MG63 (cell line): ENCODE data around the gene ZNF622. TPM values are rescaled to one million over a fixed set of nuclear protein-coding genes. Genes with fewer than 3 reads are reported as not detected.

ENCODE experiments used
- DNase-seq: peaks from one replicate; pipeline ENCODE4 v3.0.0-alpha.2; 2020
- H3K27me3 ChIP-seq: fragments of 250-450 bp; sonication (Bioruptor Pico); 2 replicates; pipeline ENCODE4 v1.5.1; 2020; ENCODE audit warnings: mild to moderate bottlenecking, moderate library complexity
- H3K36me3 ChIP-seq: fragments of 250-450 bp; sonication (Bioruptor Pico); 2 replicates; pipeline ENCODE4 v1.5.1; 2020; ENCODE audit warnings: mild to moderate bottlenecking, moderate library complexity
- H3K4me3 ChIP-seq: fragments of 250-450 bp; sonication (Bioruptor Pico); 2 replicates; pipeline ENCODE4 v1.5.1; 2020; ENCODE audit warnings: mild to moderate bottlenecking, moderate library complexity
- H3K9me3 ChIP-seq: fragments of 250-450 bp; sonication (Bioruptor Pico); 2 replicates; pipeline ENCODE4 v1.5.1; 2020; ENCODE audit warnings: mild to moderate bottlenecking, moderate library complexity
- total RNA-seq: library from RNA; depleted of rRNA; stranded (reverse); fragments of >200 nt; shearing (Covaris generic); gene quantifications from 2 replicates; pipeline ENCODE4 v1.2.3, GENCODE V29; 2014; ENCODE audit warnings: low replicate concordance; rRNA removed

The ZNF622 gene
- total RNA-seq, result 77.9 and 89.1 TPM in 2 replicates

DNA sequence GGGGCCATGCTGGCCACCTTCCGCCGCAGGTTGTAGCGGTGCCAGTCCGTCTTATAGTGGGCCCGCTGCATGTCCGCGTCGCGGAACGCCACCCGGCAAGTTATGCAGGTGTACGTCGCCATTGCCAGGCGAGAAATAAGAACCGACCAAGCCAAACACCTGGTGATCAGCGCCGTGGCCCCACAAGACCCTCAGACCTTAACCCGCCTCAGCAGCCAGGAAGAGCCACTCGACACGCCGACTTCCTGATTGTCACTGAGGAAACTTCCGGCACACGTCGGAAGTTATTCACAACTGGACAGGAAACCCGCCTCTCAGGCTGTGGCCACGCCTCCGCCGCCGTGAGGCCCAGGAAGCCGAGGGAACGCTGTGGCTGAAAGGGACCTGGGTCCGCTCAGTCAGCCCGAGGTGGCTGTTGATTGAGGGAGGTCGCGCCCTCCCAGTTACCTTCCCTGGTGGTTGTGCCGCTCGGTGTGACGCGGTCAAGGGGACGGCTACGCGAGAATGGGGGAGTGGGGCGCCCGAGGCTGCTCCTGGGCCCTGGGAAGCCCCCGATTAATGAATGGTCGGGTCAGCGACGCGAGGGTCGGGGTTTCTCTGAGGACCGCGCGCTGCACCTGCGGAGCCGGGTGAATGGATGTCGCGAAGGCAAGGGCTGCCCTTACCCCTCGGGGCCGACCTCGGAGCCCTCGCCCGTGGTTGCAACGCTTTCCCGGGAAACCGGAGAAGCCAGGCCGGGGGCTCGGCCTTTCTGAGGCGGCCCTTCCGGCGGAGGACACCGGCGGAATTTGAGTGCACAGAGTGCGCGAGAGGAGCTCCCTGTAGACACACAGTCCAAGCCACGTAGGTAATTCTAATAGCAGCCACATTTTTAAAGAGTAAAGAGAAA lies at the start of gene ZNF622:
ZNF622 (minus strand) TSS at position 257 of the 889 bp plus-strand sequence; CDS start at position 122, 135 bp downstream.
- H3K36me3 ChIP-seq, result peaks cover 39% of the 10 kb centered on the region
- peak; percentile 93 for DNase-seq
- no peaks in the 10 kb centered on the region for H3K27me3 ChIP-seq
- H3K9me3 ChIP-seq, result no peaks in the 10 kb centered on the region
- peak within 1 kb of the TSS; percentile 97 for H3K4me3 ChIP-seq

DNA sequence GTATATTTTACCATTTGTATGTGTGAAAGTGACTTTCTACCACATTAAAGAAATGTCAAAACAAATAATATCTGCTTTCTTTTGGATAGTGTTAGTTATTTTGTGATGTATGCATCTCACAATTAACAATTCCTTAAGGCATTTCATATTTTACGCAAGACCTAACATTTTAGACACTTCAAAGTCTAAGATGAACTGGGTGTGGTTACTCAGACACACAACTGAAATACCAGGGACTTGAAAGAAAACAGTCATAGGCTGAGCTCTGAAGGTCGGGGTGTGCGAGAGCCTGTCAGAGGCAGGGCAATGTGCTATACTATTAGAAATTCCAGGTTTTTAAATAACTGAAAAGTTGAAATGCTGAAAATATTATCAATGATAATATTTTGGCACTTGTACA lies 44.5 kb upstream of the ZNF622 start:
- H3K9me3 ChIP-seq, result no peaks in the 10 kb centered on the region
- DNase-seq, result no peak
- no peaks in the 10 kb centered on the region for H3K36me3 ChIP-seq
- no peaks in the 10 kb centered on the region for H3K27me3 ChIP-seq
- no peak overlapping the region for H3K4me3 ChIP-seq

DNA sequence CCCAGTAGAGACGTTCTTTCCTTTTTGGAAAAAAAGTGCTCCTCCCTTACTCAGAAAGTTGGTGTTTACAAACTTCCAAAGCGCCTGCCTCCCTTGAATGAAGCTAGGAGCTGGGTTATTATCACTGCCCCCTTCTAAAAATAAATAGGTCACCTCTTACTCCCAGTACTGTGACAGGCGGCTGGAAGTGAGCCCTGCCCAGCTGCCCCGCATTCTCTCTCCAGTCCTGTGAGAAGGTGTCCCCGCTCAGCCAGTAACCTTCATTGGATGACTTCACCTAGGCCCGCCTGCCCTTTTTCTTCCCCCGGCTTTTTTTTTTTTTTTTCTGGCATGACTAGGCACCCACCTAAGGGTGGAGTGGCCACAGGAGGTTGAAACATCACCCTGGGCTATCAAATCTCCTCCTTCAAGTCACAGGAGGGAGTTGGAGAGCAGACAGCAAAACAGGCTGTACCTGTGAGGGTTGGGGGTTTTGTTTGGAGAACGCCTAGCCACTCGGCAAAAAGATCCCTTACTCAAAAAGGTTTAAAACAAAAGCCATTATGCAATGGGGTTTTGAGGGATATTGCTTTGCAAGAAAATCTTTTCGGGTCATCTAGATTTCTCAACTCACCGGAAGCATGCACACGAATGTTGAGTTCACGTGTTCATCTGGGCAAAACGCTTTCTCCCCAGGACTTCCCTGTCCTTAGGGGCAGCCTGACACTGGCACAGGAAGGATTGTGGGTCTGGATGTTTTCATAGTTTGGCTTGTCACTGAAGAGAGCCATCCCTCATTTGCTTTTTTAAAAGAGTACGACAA lies 43.3 kb upstream of the ZNF622 start:
- Histone ChIP-seq H3K27me3 (no peaks in the 10 kb centered on the region), H3K4me3 (no peak overlapping the region), H3K36me3 (no peaks in the 10 kb centered on the region), H3K9me3 (no peaks in the 10 kb centered on the region)
- no peak for DNase-seq

DNA sequence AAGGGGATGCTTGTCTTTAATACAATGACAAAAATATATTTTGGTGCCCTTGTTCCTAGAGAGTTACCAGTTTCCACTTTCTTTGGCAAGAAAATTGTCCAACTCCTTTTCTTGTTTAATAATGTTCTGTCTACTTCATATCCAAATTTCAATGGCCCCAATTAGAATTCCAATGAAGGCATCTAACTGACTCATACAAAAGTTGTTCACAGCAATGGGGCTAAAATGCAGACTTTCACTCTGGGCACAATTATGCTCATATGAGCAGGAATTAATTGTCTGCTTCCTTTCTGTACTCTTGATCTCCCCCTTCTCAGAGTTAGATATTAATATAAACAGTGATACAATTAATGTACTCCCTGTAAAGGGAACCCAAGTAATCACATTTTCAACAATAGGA lies 42.1 kb upstream of the ZNF622 start:
- H3K4me3 ChIP-seq, result no peak overlapping the region
- DNase-seq, result no peak
- H3K9me3 ChIP-seq, result no peaks in the 10 kb centered on the region
- no peaks in the 10 kb centered on the region for H3K36me3 ChIP-seq
- H3K27me3 ChIP-seq, result no peaks in the 10 kb centered on the region

DNA sequence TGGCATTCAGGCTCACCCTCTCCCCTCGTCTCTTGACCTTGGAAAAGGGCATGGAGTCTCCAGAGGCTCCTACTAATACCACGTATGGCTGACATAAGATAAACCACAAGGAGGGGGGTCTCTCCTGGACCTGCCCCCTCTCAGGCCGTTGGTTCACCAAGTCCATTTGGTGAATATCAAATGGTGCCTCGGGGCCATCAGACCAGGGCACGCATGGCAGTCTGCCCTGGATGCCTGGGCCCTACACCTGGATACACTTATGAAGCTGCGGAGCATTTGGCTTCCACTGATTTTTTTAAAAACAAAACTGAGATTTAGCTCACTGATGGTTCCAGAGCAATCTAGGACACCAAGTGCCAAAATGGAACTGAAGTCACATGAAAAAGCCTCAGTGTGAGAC lies 40.3 kb upstream of the ZNF622 start:
- no peaks in the 10 kb centered on the region for H3K9me3 ChIP-seq
- DNase-seq, result no peak
- H3K27me3 ChIP-seq, result no peaks in the 10 kb centered on the region
- no peak overlapping the region for H3K4me3 ChIP-seq
- H3K36me3 ChIP-seq, result no peaks in the 10 kb centered on the region

DNA sequence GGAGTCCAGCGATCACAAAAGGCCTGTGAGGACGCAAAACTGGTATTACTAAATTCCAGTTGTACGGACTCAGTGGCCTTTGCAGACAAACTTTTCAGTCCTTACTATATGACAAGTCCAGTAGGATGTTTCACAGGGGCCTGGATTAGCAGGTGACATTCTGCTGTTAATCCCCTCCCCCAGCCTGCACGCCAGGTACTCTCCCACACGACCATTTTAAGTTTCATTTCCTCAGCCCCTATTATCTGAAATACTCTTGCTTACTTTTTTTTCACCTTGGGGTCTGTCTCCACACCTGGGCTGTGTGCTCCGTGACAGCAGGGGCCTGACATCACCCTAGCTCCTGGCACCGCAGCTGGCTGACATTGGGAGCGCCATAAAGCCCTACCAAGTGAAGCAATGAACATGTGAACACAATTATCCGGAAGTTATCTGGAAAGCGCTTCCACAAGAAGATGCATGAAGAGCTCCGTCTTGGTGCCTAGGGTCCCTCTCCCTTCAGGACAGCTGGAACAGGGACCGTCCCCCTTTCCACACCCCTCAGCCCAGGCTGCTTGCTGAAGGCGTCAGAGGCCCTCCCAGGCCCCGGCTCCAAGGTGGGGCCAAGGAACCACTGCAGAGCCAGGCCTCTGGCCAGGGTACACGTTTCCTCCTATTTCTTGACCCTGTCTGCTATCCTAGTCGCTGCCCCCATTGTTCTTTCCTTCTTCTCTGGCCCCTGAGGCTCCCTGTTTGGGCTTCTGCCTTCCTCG lies 39.7 kb upstream of the ZNF622 start:
- no peak overlapping the region for H3K4me3 ChIP-seq
- DNase-seq, result no peak
- H3K27me3 ChIP-seq, result no peaks in the 10 kb centered on the region
- H3K36me3 ChIP-seq, result no peaks in the 10 kb centered on the region
- no peaks in the 10 kb centered on the region for H3K9me3 ChIP-seq

DNA sequence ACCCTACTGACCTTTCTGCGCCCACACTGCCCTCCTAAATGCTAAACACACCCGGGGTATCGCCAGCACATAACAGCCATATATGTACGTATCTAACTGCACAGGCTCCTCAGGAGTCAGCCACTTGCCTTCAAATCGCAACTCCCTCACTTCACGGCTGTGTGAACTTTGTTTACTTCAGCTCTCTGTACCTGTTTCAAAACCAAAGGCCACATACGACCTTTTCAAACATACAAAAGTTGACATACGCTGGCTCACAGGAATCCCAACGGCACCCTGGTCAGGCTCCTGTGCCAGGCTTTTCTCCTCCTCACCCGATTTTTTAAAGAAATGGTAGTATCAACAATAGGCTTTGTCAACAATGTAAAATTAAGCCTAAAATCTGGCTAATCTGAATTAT lies 39.0 kb upstream of the ZNF622 start:
- Histone ChIP-seq H3K36me3 (no peaks in the 10 kb centered on the region), H3K27me3 (no peaks in the 10 kb centered on the region), H3K9me3 (no peaks in the 10 kb centered on the region), H3K4me3 (no peak overlapping the region)
- no peak for DNase-seq

DNA sequence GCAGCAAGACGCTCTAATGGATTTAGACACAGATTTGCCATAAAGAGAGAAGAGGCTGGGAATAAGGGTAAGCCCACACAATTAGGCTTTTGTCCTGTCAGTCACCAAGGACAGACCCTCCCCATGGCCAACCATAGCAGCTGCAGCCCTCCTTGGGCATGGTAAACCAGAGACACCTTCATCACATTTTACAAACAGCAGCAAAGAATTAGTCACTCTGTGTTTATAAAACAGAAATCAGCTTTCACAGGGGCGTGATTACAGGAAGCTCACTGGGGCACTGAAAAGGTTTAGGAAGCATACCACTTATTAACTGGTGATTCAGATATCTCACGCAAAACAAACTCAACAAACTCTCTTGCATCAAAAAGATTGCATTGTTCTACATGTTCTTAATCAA lies 37.3 kb upstream of the ZNF622 start:
- Histone ChIP-seq H3K36me3 (no peaks in the 10 kb centered on the region), H3K9me3 (no peaks in the 10 kb centered on the region), H3K4me3 (no peak overlapping the region), H3K27me3 (no peaks in the 10 kb centered on the region)
- DNase-seq, result peak; percentile 34

DNA sequence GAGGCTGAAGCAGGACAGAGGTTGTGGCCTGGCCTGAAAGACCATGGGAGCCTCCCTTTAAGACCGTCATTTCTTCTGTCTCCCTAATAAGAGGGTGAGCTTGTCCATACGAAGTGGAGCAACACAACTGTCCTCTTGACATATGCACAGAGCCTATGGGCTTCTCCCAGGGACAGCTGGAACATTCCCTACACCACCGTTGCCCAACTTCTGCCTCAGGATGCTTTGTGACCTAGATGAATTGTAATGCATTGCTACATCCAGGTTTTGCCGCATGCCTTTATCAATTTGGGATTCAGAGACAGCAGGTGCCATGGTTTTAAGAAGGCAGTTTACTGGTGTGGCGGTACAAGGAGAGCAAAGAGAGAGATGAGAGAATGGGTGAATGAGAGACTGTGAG lies 34.4 kb upstream of the ZNF622 start:
- no peak overlapping the region for H3K4me3 ChIP-seq
- no peaks in the 10 kb centered on the region for H3K27me3 ChIP-seq
- DNase-seq, result no peak
- H3K9me3 ChIP-seq, result peaks cover 4% of the 10 kb centered on the region
- H3K36me3 ChIP-seq, result no peaks in the 10 kb centered on the region

GRCh38 chr5:16497546-16497945 lies 31.9 kb upstream of the ZNF622 start:
- no peak for DNase-seq
- Histone ChIP-seq H3K9me3 (peaks cover 7% of the 10 kb centered on the region), H3K27me3 (no peaks in the 10 kb centered on the region), H3K36me3 (no peaks in the 10 kb centered on the region), H3K4me3 (no peak overlapping the region)

DNA sequence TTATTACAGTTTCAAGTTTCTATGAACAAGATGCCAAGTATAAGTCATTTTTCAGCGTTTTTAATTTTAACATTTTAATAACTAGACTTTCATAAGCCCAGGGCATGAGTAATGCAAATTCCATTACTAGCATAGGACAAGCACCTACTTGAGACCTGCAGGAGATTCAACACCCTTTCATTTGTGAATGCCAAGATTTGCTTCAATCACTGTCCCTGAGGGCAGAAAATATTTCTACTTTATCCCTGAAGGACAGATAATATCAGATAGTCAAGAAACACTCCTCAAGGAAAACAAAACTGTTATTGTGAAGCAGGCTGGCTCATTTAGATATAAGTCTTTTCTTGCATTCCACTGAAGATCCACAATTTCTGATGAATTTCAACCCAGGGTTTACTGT lies 27.7 kb upstream of the ZNF622 start:
- Histone ChIP-seq H3K36me3 (no peaks in the 10 kb centered on the region), H3K4me3 (no peak overlapping the region), H3K27me3 (no peaks in the 10 kb centered on the region), H3K9me3 (peaks cover 7% of the 10 kb centered on the region)
- no peak for DNase-seq

DNA sequence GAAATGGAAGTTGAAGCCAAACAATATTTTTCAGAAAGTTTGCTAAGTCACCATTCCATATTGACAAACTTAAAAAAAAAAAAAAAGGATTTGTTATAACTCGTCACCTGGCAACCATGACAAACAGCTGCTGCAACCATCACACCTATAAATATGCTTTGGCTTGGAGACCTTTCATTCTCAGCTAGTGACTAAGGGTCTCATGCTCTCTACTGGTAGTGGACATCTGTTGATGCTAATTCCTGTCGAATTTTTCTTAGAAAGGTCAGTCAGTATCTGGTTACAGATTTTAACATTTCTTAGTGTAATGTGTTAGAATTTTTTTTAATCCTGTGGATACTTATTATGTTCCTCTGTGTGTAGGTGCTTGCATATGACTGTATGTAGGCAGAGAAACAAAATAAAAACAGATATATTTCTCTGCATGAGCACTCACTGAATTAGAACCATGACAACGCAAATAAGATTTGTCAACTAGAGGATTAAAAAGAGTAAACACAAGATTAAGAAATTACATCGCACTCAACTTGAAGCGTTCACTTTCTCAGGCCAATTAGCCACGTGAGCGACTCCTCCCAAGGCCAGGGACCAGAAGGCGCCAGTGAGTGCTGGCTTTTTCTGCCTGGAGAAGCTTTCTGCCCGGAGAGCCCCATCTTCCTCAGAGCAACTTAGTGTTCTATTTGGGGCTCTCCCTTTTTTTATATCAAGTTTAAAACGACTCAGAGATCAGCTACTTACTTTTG lies 27.0 kb upstream of the ZNF622 start:
- Histone ChIP-seq H3K9me3 (peaks cover 7% of the 10 kb centered on the region), H3K27me3 (no peaks in the 10 kb centered on the region), H3K4me3 (no peak overlapping the region), H3K36me3 (no peaks in the 10 kb centered on the region)
- DNase-seq, result peak; percentile 29

DNA sequence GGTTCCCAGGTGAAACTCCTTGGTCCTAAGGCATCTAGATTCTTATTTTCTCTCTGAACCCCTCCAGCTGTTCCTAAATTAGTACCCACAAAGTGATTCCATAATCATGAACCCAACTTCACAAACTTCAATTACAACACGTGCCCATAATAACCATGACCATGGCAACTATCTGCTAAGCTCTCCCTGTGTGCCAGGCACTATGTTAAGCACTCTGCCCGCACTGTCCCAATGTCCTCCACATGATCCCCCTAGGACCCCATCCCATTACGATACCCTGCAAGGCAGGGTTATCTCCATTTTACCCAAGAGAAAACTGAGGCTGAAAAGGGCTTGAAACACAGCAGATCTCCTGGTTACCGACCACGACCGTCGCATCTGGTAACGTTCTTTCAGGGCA lies 25.3 kb upstream of the ZNF622 start:
- Histone ChIP-seq H3K36me3 (no peaks in the 10 kb centered on the region), H3K27me3 (peaks cover 7% of the 10 kb centered on the region), H3K4me3 (no peak overlapping the region), H3K9me3 (peaks cover 7% of the 10 kb centered on the region)
- no peak for DNase-seq

DNA sequence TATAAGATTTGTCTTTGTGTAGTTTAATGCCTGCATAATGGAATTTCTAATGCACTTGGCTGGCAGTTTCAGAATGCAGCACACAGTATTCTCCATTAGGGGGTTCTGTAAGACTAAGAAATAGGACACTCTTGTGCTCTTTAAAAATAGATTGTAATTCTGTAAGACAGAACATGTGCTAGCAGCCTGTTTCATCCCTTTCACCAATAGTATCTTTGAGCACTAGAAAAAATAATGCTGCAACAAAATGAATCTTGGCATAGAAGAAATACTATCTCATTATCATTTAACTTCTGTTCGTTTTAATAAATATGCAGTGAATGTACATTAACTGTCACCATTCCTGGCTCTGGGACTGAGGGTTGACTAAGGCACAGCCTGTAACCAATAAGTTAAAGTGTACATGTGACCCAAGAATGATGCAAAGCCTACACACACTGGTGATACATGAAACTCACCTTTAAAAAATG lies 23.8 kb upstream of the ZNF622 start:
- Histone ChIP-seq H3K36me3 (no peaks in the 10 kb centered on the region), H3K27me3 (peaks cover 10% of the 10 kb centered on the region), H3K4me3 (no peak overlapping the region), H3K9me3 (no peaks in the 10 kb centered on the region)
- DNase-seq, result no peak

- no peaks in the 10 kb centered on the region for H3K36me3 ChIP-seq
- no peak for DNase-seq
Observed at GRCh38 chr5:16487456-16487855, 21.9 kb upstream of the ZNF622 start.

GRCh38 chr5:16486711-16487111 lies 21.1 kb upstream of the ZNF622 start:
- Histone ChIP-seq H3K36me3 (no peaks in the 10 kb centered on the region), H3K4me3 (no peak overlapping the region), H3K9me3 (no peaks in the 10 kb centered on the region), H3K27me3 (peaks cover 26% of the 10 kb centered on the region)
- no peak for DNase-seq

More at GRCh38 chr5:16487456-16487855, 21.9 kb upstream of the ZNF622 start:
- peaks cover 23% of the 10 kb centered on the region for H3K27me3 ChIP-seq
- H3K4me3 ChIP-seq, result no peak overlapping the region
- H3K9me3 ChIP-seq, result no peaks in the 10 kb centered on the region
